ENCODE measurements around the gene MYPOP. TPM values are rescaled to one million over a fixed set of nuclear protein-coding genes. Genes with fewer than 3 reads are reported as not detected.

The MYPOP gene
- 5.9 to 11.3 TPM (median 9.3 TPM) in 5 replicates for total RNA-seq (2022; extraction: Qiagen RNA extraction; ENCODE audit: low read depth)

GRCh38 chr19:45901912-45902650, at the start of gene MYPOP:
TSS of gene MYPOP (minus strand) at chr19:45902613. CDS start at chr19:45901773, 840 bp downstream.

GRCh38 chr19:45913874-45914830, 11.7 kb upstream of the MYPOP start, which contains the start of gene NANOS2:
TSS of gene NANOS2 (minus strand) at chr19:45914778. CDS start at chr19:45914693, 85 bp downstream.

GRCh38 chr19:45885556-45886426, 16.6 kb downstream of the MYPOP start, which contains the start of gene IRF2BP1:
TSS of gene IRF2BP1 (minus strand) at chr19:45886141. CDS start at chr19:45885774, 367 bp downstream.

GRCh38 chr19:45863840-45864628, 38.4 kb downstream of the MYPOP start, which contains the start of gene FOXA3:
TSS of gene FOXA3 (plus strand) at chr19:45864326. CDS start at chr19:45864457, 131 bp downstream.

GRCh38 chr19:45862564-45863334, 39.7 kb downstream of the MYPOP start, which contains the start of gene SYMPK:
TSS of gene SYMPK (minus strand) at chr19:45863147. CDS start at chr19:45854495, 8,652 bp downstream.

Other genes starting within 250 kb of the MYPOP start
- 2.3 to 3.8 TPM (median 2.6 TPM) in 5 replicates for gene GIPR, start 234.4 kb downstream of the MYPOP start, total RNA-seq (2022; extraction: Qiagen RNA extraction; ENCODE audit: low read depth)
- 773 to 1,010 TPM (median 799 TPM) in 5 replicates for gene SNRPD2, start 210.7 kb downstream of the MYPOP start, total RNA-seq (2022; extraction: Qiagen RNA extraction; ENCODE audit: low read depth)
- 6.9 to 10.7 TPM (median 9.5 TPM) in 5 replicates for gene QPCTL, start 209.9 kb downstream of the MYPOP start, total RNA-seq (2022; extraction: Qiagen RNA extraction; ENCODE audit: low read depth)
- 7.2 to 12.3 TPM (median 9.9 TPM) in 5 replicates for gene FBXO46, start 171.7 kb downstream of the MYPOP start, total RNA-seq (2022; extraction: Qiagen RNA extraction; ENCODE audit: low read depth)
- gene MEIOSIN, start 169.2 kb downstream of the MYPOP start, total RNA-seq (2022; extraction: Qiagen RNA extraction; ENCODE audit: low read depth) = 0.06 to 0.10 TPM (median 0.08 TPM) in 3 of 5 replicates, not detected in the others
- gene SIX5, start 133.4 kb downstream of the MYPOP start, total RNA-seq (2022; extraction: Qiagen RNA extraction; ENCODE audit: low read depth) = 19.1 to 34.9 TPM (median 27.8 TPM) in 5 replicates
- 34.3 to 53.0 TPM (median 48.1 TPM) in 5 replicates for gene DMPK, start 120.1 kb downstream of the MYPOP start, total RNA-seq (2022; extraction: Qiagen RNA extraction; ENCODE audit: low read depth)
- 21.9 to 41.9 TPM (median 34.3 TPM) in 5 replicates for gene DMWD, start 109.8 kb downstream of the MYPOP start, total RNA-seq (2022; extraction: Qiagen RNA extraction; ENCODE audit: low read depth)
- 0.03 TPM in 1 of 5 replicates, not detected in the others for gene RSPH6A, start 87.3 kb downstream of the MYPOP start, total RNA-seq (2022; extraction: Qiagen RNA extraction; ENCODE audit: low read depth)
- 54.6 to 80.7 TPM (median 76.2 TPM) in 5 replicates for gene SYMPK, start 39.5 kb downstream of the MYPOP start, total RNA-seq (2022; extraction: Qiagen RNA extraction; ENCODE audit: low read depth)
- gene FOXA3, start 38.3 kb downstream of the MYPOP start, total RNA-seq (2022; extraction: Qiagen RNA extraction; ENCODE audit: low read depth) = 0.58 to 1.1 TPM (median 0.81 TPM) in 5 replicates
- gene IRF2BP1, start 16.5 kb downstream of the MYPOP start, total RNA-seq (2022; extraction: Qiagen RNA extraction; ENCODE audit: low read depth) = 21.6 to 38.9 TPM (median 35.1 TPM) in 5 replicates
- gene NANOS2, start 12.2 kb upstream of the MYPOP start, total RNA-seq (2022; extraction: Qiagen RNA extraction; ENCODE audit: low read depth) = not detected in 5 replicates
- gene NOVA2, start 71.3 kb upstream of the MYPOP start, total RNA-seq (2022; extraction: Qiagen RNA extraction; ENCODE audit: low read depth) = 0.08 to 0.19 TPM (median 0.11 TPM) in 5 replicates
- 3.0 to 6.4 TPM (median 4.6 TPM) in 5 replicates for gene CCDC61, start 92.9 kb upstream of the MYPOP start, total RNA-seq (2022; extraction: Qiagen RNA extraction; ENCODE audit: low read depth)
- not detected in 5 replicates for gene PGLYRP1, start 120.4 kb upstream of the MYPOP start, total RNA-seq (2022; extraction: Qiagen RNA extraction; ENCODE audit: low read depth)
- gene IGFL4, start 138.4 kb upstream of the MYPOP start, total RNA-seq (2022; extraction: Qiagen RNA extraction; ENCODE audit: low read depth) = 0.38 to 0.78 TPM (median 0.51 TPM) in 5 replicates
- 0.27 to 0.32 TPM in 2 of 5 replicates, not detected in the others for gene IGFL3, start 222.1 kb upstream of the MYPOP start, total RNA-seq (2022; extraction: Qiagen RNA extraction; ENCODE audit: low read depth)
- gene IGFL2, start 245.6 kb upstream of the MYPOP start, total RNA-seq (2022; extraction: Qiagen RNA extraction; ENCODE audit: low read depth) = 0.56 to 0.83 TPM (median 0.67 TPM) in 4 of 5 replicates, not detected in the other